Heart right ventricle (tissue), 16 donors: ENCODE measurements around the gene SS18L1. TPM values are rescaled to one million over a fixed set of nuclear protein-coding genes. Genes with fewer than 3 reads are reported as not detected.
A peak's percentile ranks its signal among the peaks of the same experiment; 100 is the strongest.

Experiments used
- ATAC-seq, 8 donors: fragments of 200-7000 bp; cut with Tn5 transposase; one replicate each; pipeline ENCODE4 v1.9.1; 2020; ENCODE audit warnings: mild to moderate bottlenecking in 8 of 8, moderate library complexity in 8 of 8, moderate number of reproducible peaks in 1 of 8
- DNase-seq, 2 donors: peaks; one replicate each; pipeline ENCODE4 v3.0.0-alpha.2; 2020
- H3K27ac ChIP-seq, 10 donors: fragments of 200-600 bp; sonication (generic) in 2 of 10; one replicate each; pipeline versions ENCODE4 v1.5.0 to v1.8.0; 2020 to 2022; ENCODE audit warnings: mild to moderate bottlenecking in 3 of 10
- H3K27me3 ChIP-seq, 7 donors: fragments of 200-600 bp; one replicate each; pipeline ENCODE4 v1.8.0; 2021 to 2022; ENCODE audit warnings: mild to moderate bottlenecking in 2 of 7
- H3K36me3 ChIP-seq, 9 donors: fragments of 200-600 bp; sonication (generic) in 1 of 9; one replicate each; pipeline versions ENCODE4 v1.5.0 to v1.8.0; 2020 to 2022; ENCODE audit warnings: mild to moderate bottlenecking in 2 of 9
- H3K4me1 ChIP-seq, 9 donors: fragments of 200-600 bp; sonication (generic) in 1 of 9; one replicate each; pipeline versions ENCODE4 v1.5.0 to v1.8.0; 2020 to 2022; ENCODE audit warnings: mild to moderate bottlenecking in 4 of 9
- H3K4me3 ChIP-seq, 10 donors: fragments of 200-600 bp; sonication (generic) in 2 of 10; one replicate each; pipeline versions ENCODE4 v1.5.0 to v1.8.0; 2020 to 2022; ENCODE audit warnings: mild to moderate bottlenecking in 7 of 10, moderate library complexity in 2 of 10
- H3K9me3 ChIP-seq, 11 donors: fragments of 200-600 bp in 10 of 11; sonication (generic) in 2 of 11; one replicate each; pipeline versions ENCODE4 v1.5.0 to v1.8.0; 2013 to 2022; ENCODE audit warnings: mild to moderate bottlenecking in 2 of 11, control low read depth in 1 of 11, moderate library complexity in 1 of 11
- CTCF ChIP-seq, 9 donors: fragments of 200-600 bp; sonication (generic) in 2 of 9; IDR thresholded peaks; one replicate each; pipeline versions ENCODE4 v1.5.0 to v1.8.0; 2021 to 2022; ENCODE audit warnings: antibody characterized with exemption in 9 of 9, mild to moderate bottlenecking in 5 of 9, moderate library complexity in 1 of 9
- WGBS, 2 donors: extraction: QIAGEN DNeasy Blood & Tissue Kit; methylation state at CpG; one replicate each; pipeline ENCODE4 v1.1.7; 2013; ENCODE audit warnings: inconsistent platforms in 1 of 2; 5-methylcytosine and 5-hydroxymethylcytosine counted together
- intact Hi-C, 10 donors: fragments of 100-400 bp; cut with DNase I; formaldehyde crosslinking; loops; one replicate each; pipeline versions ENCODE4 v1.11.1 to v1.14.2; 2022
- polyA plus RNA-seq, 2 donors: library from polyadenylated mRNA; stranded (reverse); fragments of 200-250 nt; gene quantifications; one replicate each; pipeline ENCODE4 v1.2.3, GENCODE V29; 2013
- total RNA-seq, 10 donors: library from RNA; stranded (reverse); fragmentation: NEBNext Ultra II Directional in 3 of 10; extraction: Animal tissue kit (Norgen Biotek cat#: 25700) in 3 of 10; gene quantifications; one replicate each; pipeline versions ENCODE4 v1.2.1 to v1.2.4, GENCODE V29; 2021 to 2023
- donor health status: Arrhythmogenic right ventricular cardiomyopathy.
- donor health status: ischemic (EF 13 %, LVEDD 7.1; RV severe dilation, severe dysfunction).
- donor health status: healthy with polysubstance abuse.
- donor health status: DM: no; HTN: yes; CAD: no.
- donor health status: DM: no; HTN: no; CAD: no.
- donor health status: ischemic (EF 25% LVEDD 6.9; RV normal size, moderate dysfunction).
- donor health status: ischemic (EF 25% LVEDD 5.7; RV mildly dilated, moderate dysfunction).
- donor health status: healthy.
- donor health status: DM: yes; HTN: yes; CAD: no.
- donor health status: Ischemic cardiomyopathy.
- donor health status: ischemic (EF 35%, LVEDD 5.7; RV mildly dilated, moderate dysfunction).
- donor health status: nonischemic (EF 11% LVEDD 7.7; RV severe dilation, severe dysfunction).
- donor health status: DM: yes; HTN: yes; CAD: no.
- donor health status: PGD.
- donor health status: ischemic (EF 29% LVEDD 5.4; RV normal size, mild dysfunction).
- donor health status: nonischemic (EF 23%, LVEDD 6.1; RV moderate dilation, normal function).

SS18L1 gene
- total and polyA plus RNA-seq, 12 donors, result 5.2 to 22.3 (median 7.4) TPM

- intact Hi-C loops, result loop anchor here in 1 of 10 donors (5.0 kb wide), 1 partner anchor 104 kb away; no protein-coding TSS in a partner anchor
- WGBS, 2 donors, result 76 to 83% methylated on average over 25 of the region's 25 CpGs
- H3K9me3 ChIP-seq, result no peaks in the 10 kb centered on the region
- no peaks in the 10 kb centered on the region for H3K27me3 ChIP-seq
- H3K27ac ChIP-seq, result peak overlapping the region; percentile 14 to 87 (median 76)
- no peak overlapping the region for H3K4me3 ChIP-seq
- H3K4me1 ChIP-seq, result peaks cover 24 to 79% (median 53%) of the 10 kb centered on the region in 9 donors
- DNase-seq, result no peak
- no peak for TF ChIP-seq CTCF (IDR thresholded peaks at IDR 0.05)
- H3K36me3 ChIP-seq, result peaks cover 6 to 100% (median 65%) of the 10 kb centered on the region in 9 donors
- ATAC-seq, result no peak
Observed at GRCh38 chr20:62131560-62132320, 11.8 kb upstream of the SS18L1 start.

GRCh38 chr20:62132421-62132820, 11.1 kb upstream of the SS18L1 start:
- TF ChIP-seq CTCF (IDR thresholded peaks at IDR 0.05), result no peak
- DNase-seq (no peak), ATAC-seq (peak in 7 of 8 donors; percentile 7 to 79 (median 40))
- H3K4me1 ChIP-seq, result peaks cover 24 to 77% (median 53%) of the 10 kb centered on the region in 9 donors
- peak overlapping the region in 2 of 10 donors; percentile 19 to 27 for H3K4me3 ChIP-seq
- peaks cover 6 to 100% (median 61%) of the 10 kb centered on the region in 9 donors for H3K36me3 ChIP-seq
- WGBS, 2 donors, result 76 to 77% methylated on average over 7 of the region's 7 CpGs
- peak overlapping the region; percentile 14 to 87 (median 76) for H3K27ac ChIP-seq
- no peaks in the 10 kb centered on the region for H3K9me3 ChIP-seq
- intact Hi-C loops, result loop anchor here in 1 of 10 donors (5.0 kb wide), 1 partner anchor 105 kb away; no protein-coding TSS in a partner anchor
- no peaks in the 10 kb centered on the region for H3K27me3 ChIP-seq

- peak overlapping the region in 2 of 10 donors; percentile 19 to 27 for H3K4me3 ChIP-seq
- H3K27me3 ChIP-seq, result no peaks in the 10 kb centered on the region
- 63 to 70% methylated on average over 29 of the region's 29 CpGs for WGBS, 2 donors
- peaks cover 24 to 74% (median 47%) of the 10 kb centered on the region in 9 donors for H3K4me1 ChIP-seq
- intact Hi-C loops, result loop anchor here in 1 of 10 donors (5.0 kb wide), 1 partner anchor 106 kb away; no protein-coding TSS in a partner anchor
- ATAC-seq, result peak; percentile 39 to 85 (median 73)
- peaks cover 6 to 100% (median 64%) of the 10 kb centered on the region in 9 donors for H3K36me3 ChIP-seq
- peak in 1 of 2 donors; percentile 43 for DNase-seq
- H3K9me3 ChIP-seq, result no peaks in the 10 kb centered on the region
- peak overlapping the region; percentile 14 to 87 (median 76) for H3K27ac ChIP-seq
- TF ChIP-seq CTCF (IDR thresholded peaks at IDR 0.05), result no peak
Observed at GRCh38 chr20:62133051-62133845, 10.3 kb upstream of the SS18L1 start.

- ATAC-seq (peak; percentile 18 to 53 (median 45)), DNase-seq (no peak)
Observed at GRCh38 chr20:62133864-62134263, 9.7 kb upstream of the SS18L1 start.

More at GRCh38 chr20:62133864-62134263, 9.7 kb upstream of the SS18L1 start:
- Histone ChIP-seq H3K4me3 (peak overlapping the region in 1 of 10 donors; percentile 19), H3K9me3 (no peaks in the 10 kb centered on the region), H3K36me3 (peaks cover 9 to 100% (median 67%) of the 10 kb centered on the region in 9 donors), H3K4me1 (peaks cover 24 to 68% (median 47%) of the 10 kb centered on the region in 9 donors), H3K27me3 (no peaks in the 10 kb centered on the region), H3K27ac (peak overlapping the region in 9 of 10 donors; percentile 54 to 87 (median 77))
- peak in 5 of 9 donors; percentile 12 to 40 (median 29) for TF ChIP-seq CTCF (IDR thresholded peaks at IDR 0.05)
- intact Hi-C loops, result loop anchor here in 1 of 10 donors (5.0 kb wide), 1 partner anchor 107 kb away; no protein-coding TSS in a partner anchor
- 68 to 75% methylated on average over 12 of the region's 12 CpGs for WGBS, 2 donors
